ENCODE results near the gene ADISSP.

ADISSP gene

DNA sequence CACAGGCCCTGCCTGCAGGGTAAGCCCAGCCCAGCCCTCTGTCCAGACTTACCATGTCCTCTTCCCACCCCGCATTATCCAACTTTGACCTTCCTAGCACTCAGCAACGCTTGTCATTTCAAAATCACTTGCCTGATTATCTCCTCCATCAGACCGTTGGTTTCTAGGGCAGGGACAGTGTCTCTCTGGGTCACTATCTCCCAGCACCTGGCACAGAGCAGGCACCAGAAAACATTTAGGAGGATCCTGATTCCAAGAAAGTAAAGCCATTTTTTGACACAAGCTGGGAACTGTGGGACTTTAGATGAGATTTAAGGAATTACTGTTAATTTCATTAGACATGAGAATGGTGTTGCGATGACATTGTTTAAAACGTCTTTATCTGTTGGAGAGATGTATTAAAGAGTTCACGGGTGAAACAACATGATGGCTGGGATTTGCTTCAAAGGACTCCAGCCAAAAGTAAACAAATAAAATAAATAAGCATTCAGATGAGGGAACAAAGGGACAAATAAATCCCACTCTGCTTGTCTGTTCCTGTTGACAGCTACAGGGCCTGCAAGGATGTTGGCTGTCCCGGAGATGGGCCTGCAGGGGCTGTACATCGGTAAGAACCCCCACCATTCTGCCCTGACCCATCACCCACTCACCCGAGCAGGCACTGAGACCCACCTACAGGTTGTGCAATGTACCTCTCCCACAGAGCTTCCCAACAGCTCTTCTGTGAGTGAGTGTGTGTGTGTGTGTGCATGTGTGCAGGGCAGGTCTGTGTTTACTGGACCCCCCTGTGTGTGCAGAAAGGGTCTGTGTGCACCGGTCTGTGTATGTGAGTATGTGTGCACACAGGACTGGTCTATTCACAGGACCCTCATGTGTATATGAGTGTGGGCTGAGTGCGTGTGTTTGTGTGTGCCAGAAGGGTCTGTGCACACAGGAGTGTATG lies 29.2 kb downstream of the ADISSP start:
- DNase-seq (ENCODE audit: low read depth in 2 of 2) = no peak

DNA sequence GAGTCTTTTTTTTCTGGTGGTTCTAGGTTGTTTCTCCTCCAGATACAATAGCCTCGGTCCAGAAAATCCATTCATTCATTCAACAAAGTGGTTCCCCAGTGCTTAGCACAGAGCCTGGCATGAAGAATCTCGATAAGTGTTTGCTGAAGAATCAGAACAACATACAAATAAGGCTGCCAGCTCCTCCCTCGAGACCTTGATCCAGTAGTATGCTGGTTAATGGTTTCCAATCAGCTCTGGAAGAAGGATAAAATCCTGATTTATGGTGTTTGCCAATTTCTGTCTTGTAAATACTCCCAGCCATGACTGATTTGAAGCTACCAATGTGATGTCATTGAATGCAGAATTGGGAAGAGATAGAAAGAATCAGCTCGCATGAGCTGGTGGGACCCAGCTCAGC lies 31.8 kb downstream of the ADISSP start:
- no peak for DNase-seq (ENCODE audit: low read depth in 2 of 2)

DNA sequence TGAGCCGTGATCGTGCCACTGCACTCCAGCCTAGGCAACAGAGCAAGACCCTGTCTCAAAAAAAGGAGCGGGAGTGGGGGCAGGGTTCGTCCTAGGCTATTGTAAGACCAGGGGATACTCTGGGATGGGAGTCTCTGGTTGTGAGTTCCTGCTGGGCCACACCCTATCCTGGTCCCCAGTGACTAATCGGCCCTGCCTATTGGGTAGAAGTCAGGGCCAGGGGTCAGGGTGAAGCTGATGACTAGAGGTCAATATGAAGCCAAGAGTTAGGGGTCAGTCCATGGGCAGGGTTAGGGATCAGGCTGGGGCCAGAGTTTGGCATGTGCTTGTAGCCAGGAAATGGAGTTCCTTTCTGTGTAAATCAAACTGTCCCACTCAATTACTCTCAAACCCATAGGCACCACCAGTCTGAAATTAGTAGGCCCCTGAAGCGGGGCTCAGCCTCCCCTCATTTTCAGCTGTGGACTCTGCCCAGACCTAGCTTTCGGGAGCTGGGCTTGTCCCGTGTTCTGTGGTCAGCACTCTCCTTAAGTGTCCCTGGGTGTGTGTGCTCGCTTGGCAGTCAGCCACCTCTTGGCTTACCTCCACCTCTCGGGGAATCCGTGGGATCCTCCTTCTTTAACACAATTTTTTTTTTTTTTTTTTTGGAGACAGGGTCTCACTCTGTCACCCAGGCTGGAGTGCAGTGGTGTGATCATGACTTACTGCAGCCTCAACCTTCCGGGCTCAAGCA lies 33.3 kb downstream of the ADISSP start:
- no peak for DNase-seq (ENCODE audit: low read depth in 2 of 2)

DNA sequence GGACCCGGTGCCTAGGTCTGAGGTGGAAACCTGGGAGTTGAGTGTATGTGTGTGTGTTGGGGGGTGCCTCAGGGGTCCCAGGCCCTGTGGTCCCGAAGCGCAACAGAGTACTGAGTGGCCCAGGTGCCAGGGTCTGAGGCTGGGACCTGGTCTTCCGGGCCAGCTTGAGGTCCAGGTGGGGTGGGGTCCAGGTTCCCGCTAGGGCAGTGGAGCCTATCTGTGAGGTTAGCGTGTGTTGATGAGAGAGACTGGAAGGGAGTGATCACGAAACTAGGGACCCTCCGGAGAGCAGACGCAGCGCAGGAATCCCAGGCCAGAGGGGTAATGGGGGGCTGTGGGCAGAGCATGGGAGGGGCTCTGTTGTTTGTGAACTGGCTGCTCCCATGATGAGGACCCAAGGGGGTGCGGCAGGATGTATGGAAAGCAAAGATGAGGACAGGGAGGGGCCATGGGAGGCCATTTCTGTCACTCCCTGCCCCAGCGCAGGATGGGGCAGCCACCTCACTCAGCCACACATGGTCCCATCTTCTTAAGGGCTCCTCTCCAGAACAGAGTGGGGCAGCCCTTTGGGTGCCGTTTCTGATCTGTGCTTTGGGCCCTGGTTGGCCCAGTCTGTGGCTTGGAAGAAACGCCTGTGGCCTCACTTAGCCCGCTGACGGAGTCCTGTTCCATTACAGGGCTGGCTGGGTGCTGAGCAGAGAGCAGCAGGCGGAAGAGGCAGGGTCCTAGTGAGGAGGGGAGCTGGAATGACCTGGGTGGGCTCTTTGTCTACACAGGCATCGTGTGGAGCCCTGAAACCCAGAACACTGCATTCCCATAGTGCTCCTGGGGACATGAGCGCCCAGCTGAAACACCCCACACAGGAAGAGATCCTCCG lies 34.2 kb downstream of the ADISSP start:
- no peak for DNase-seq (ENCODE audit: low read depth in 2 of 2)

DNA sequence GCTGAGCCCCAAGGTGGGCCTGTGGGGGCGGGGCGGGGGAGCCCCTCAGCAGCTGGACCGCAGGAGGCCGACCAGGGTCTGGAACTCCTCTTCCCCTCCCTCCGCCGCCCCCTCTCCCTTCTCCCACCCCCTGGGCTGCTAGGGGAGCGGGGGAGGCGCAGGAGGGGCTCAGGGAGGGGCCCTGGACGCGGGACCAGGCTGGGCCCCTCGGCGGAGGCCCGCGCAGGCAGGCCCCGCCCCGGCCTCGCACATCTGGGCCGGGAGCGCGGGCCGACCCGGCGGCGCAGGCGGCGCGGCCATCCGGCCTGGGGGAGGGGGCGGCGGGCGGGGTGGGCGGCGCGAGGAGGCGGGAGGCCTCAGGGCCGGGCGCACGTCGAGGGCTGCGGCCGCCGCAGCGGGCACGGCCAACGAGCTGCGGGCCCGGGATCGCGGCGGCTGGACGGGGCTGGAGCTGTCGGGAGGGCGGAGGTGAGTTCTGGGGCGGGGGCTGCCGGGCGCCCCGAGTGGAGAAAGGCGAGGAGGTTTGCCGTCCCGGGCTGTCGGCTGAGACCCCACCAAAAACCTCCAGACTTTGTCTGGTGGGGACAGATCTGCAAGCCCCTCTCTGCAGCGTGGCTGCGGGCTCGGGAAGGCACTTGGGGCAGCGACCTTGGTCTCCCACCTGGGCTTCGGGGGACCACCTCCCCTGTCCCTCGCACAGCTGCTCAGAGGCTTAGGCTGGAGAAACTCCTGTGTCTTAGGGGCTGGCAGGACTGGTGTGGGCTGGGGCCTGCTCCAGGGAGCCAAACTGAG lies 35.0 kb downstream of the ADISSP start, which contains the start of gene HSPA12B:
Gene HSPA12B, plus strand, starts transcription at position 359 of the 792 bp plus-strand sequence. CDS start 5,990 bp downstream, outside the sequence.
- DNase-seq (ENCODE audit: low read depth in 2 of 2) = no peak

DNA sequence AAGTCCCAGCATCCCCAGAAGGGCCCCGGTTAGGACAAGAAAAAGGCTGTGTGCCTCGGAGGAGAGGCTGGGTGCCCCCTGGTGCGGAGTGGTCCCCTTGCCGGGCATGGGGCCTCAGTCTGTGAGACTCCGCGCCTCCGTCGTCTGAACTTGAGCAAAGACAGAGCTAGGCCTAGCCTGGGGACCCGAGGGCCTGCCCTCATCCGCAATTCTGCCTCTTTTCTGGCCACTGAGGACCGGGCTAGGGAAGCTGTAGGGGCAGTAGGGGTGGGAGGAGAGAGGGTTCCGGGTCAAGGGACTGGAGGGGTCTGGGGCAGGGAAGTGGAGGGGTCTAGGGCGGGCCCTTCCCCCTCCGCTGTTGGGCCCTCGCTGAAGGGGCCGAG lies 35.6 kb downstream of the ADISSP start:
- no peak for DNase-seq (ENCODE audit: low read depth in 2 of 2)

DNA sequence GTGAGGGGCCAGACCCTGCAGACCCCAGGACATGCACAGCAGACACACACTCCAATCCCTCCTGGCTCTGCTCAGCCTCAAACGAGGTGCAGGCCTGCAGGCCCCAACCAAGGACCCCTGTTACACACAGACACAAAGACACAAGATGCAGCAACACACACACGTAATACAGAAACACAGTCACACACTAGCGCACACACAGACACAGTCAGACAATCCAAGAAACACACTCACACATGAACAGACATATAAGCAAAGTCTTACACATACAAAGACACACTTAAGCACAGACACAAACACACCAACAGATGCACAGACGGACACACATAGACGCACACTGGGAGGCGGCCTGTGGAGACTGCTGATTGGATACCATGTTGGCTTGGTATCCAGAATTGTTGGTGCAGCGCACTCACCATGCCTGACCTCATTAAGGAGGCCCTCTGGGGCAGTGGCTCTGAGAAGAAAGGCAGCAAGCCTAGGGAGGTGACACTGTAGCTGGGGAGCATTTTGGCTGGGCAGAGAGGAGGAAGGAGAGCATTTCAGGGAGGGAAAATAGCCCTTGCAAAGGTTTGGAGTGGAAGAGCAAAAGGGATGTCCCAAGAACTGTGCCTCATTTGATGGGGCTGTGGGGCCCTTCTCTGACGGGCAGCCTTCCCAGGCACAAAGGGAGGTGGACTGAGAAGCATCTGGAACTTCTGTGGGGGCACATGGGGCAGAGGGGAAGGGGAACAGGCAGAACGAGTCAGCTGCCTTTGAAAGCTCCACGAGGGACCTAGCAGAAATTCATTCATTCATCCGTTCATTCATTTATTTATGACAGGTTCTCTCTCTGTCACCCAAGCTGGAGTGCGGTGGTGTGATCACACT lies 36.5 kb downstream of the ADISSP start:
- no peak for DNase-seq (ENCODE audit: low read depth in 2 of 2)

DNA sequence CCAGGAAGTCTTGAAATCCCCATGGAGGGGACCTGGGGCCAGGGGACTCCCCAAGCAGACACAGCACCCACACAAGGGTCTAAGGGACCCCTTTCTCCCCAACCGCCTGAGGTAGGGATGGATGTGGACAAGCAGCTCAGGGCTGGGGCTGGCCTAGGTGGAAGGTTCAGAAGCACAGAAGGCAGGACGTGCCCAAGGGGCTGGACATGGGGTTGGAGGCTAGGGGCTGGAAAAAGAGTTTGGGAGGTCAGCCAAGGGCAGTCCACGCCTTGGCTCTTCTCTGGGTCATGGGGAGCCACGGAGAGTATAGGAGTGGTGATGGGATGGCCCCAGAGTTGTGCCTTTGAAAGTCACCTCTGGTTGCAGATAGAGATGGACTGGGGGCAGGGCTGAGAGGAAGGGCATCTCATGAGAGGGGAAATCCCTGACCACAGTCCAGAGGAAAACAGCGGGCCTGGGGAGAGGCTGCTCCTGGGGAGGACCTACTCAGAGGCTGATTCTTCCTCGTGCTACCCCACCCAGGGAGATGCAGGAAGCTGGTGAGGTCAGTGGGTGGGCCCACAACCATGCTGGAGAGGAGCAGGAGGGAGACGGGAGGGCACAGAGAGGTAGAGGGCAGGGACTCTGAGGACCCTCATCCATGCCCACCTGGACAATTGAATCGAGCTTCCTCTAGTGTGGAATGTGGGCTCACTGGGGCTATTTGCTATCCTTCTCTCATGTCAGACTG lies 37.6 kb downstream of the ADISSP start:
- no peak for DNase-seq (ENCODE audit: low read depth in 2 of 2)

DNA sequence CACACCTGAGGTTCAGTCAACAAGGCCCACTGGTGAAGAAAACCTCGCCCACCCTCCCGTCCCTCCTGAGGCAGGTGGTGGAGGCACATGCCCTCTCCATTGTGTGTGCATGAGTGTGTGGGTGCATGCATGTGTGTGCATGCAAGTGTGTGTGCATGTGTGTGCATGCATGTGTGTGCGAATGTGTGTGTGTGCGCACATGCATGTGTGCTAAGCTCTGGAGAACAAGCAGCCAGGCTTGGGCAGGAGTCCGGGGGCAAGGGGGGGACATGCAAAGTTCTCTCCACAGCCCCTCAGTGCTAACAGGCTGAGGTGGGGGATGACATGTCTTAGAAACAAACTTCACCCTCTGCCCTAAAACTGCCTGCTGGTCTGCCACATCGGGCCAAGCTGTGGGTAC lies 38.2 kb downstream of the ADISSP start:
- DNase-seq (ENCODE audit: low read depth in 2 of 2) = no peak

DNA sequence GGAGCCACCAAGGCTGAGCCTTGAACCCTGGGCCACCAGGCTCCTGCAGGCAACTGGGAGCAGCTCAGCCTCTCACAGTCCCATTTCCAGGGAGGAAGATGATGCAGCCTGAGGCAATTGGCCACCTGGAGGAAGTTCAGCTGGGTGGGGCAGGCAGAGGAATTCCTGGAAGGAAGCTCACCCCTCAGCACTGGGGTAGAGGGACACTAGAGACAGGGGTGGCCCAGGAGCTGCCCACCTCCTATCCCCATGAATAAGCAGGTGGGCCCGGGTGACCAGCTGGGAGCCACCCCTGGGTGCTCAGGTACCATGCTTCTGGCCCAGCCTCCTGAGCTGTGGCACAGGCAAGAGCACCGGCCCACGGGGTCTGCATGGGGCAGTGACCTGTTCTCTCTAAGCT lies 38.7 kb downstream of the ADISSP start:
- no peak for DNase-seq (ENCODE audit: low read depth in 2 of 2)

DNA sequence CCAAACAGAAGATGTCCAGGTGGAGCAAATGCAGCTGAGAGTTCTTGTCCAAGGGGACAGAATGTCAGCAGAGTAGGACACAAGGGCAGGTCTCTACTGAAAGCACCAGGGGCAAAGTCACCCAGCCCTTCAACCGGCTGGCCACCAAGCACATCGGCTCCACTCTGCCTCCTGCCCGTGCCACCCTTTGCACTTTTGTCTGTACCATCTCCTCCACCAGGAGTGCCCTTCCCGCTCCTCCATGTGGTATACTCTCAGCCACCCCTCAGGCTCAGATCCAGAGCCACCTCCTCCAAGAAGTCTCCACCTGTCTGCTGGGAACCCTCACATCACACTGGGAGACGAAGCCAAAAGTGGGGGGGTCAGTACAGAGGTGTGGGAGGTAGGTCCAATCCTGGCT lies 39.2 kb downstream of the ADISSP start:
- DNase-seq (ENCODE audit: low read depth in 2 of 2) = no peak

DNA sequence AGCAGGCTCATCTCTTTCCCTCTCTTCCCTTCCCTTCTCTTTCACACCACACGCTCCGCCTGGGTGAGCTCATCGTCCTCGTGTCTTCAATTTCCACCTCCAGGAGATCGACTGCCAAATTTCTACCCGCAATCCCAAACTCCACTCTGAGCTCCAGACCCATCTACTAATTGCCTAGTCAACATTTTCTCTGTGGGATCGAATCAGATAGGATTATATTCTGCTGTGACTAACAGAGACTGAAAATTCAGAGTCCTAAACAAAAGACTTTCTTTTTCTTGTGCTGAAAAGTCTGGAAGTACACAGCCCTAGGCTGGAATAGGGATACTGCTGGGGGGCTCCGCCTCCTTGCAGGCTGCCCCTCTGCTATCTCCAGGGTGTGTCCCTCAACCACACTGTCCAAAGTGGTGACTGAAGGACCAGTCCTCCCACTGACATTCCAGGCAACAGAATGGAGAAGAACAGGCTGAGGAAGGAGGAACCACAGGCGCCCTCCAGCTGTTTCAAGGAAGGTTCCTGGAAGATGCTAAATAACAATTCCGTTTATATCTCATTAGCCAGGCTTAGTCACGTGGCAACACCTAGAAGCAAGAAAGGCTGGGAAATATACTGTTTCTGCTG lies 40.0 kb downstream of the ADISSP start:
- no peak for DNase-seq (ENCODE audit: low read depth in 2 of 2)

DNA sequence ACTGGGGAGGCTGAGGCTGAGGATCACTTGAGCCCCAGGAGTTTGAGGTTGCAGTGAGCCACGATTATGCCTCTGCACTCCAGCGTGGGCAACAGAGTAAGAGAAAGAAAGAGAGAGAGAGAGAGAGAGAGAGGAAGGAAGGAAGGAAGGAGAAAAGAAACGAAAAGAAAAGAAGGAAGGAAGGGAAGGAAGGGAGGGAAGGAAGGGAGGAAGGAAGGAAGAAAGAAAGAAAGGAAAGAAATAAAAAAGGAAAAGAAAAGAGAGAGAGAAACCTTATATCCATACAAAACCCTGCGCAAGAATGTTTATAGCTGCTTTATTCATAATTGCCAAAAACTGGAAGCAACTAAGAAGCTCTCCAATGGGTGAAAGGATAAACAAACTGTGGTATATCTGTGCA lies 43.2 kb downstream of the ADISSP start:
- DNase-seq (ENCODE audit: low read depth in 2 of 2) = no peak

DNA sequence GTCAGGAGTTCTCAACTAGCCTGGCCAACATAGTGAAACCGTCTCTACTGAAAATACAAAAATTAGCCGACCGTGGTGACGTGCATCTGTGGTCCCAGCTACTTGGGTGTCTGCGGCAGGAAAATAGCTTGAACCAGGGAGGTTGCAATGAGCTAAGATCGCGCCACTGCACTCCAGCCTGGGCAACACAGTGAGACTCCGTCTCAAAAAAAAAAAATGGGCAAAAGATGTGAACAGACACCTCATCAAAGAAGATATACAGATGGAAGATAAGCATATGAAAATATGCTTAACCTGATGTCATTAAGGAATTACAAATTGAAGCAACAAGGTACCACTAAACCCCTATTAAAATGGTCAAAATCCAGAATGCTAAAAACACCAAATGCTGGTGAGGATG lies 44.3 kb downstream of the ADISSP start:
- DNase-seq (ENCODE audit: low read depth in 2 of 2) = no peak

DNA sequence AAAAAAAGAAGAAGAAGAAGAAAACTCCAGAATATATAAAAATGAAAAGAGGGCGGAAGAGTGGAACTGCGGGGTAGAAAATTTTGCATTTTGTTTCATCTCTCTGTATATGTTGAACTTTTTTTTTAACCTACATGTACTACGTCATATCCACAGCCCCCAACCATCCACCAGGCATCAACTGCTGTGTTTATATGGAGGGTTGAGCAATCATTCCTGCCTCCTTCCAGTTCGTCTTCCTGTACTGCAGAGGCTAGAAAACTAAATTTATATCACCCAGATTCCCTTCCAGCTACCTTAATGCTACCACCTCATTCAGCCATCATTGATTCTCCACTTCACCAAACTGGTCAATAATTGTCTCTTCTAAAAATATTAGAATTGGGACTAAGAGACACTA lies 45.6 kb downstream of the ADISSP start:
- DNase-seq (ENCODE audit: low read depth in 2 of 2) = no peak

DNA sequence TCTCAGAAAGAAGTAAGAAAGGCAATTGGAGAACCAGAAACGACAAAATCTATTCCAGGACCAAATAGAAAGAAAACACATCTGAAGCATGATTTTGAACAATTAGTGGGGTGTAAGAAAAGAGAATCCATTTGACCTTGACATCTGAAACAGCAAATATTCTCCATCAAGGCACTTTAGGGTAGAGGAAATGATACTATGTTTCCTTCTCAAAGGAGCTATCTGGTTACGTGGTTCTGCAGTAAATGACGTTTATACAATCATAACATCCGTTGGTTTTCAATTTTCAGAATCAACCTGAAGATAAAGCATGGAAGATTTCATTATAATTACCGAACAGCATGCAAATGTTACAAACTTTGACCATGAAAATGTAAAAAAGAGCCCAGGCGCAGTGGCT lies 46.9 kb downstream of the ADISSP start:
- DNase-seq (ENCODE audit: low read depth in 2 of 2) = no peak

DNA sequence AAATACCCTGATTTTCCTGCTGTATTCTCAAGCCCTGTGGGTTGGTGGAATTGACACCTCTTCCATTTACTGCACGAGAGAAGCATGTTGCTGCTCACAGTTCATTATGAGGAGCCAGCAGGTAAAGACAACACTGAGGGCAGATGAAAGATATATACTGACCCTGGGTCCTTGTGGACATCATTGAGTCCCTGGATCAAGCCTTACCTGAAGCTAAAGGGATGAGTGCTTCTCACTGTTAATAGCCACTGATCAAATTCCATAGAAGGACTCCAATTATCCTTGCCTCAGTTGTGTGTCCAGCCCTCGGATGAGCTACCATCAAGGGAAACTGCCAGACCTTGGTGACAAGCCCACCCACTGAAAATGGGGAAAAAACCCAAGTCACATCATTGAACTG lies 47.5 kb downstream of the ADISSP start:
- no peak for DNase-seq (ENCODE audit: low read depth in 2 of 2)

DNA sequence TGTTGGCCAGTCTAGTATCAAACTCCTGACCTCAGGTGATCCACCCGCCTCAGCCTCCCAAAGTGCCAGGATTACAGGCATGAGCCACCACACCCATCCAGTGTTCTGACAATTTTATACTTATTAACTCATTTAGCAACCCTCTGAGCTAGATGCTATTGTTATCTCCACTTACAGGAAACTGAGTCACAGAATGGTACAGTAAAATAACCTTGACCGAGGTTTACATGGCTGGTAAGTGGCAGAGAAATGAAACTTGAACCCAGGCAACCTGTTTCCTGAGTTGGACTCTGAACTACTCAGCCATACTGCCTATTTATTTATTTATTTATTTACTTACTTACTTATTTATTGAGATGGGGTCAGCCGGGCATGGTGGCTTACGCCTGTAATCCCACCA lies 48.5 kb downstream of the ADISSP start:
- no peak for DNase-seq (ENCODE audit: low read depth in 2 of 2)

DNA sequence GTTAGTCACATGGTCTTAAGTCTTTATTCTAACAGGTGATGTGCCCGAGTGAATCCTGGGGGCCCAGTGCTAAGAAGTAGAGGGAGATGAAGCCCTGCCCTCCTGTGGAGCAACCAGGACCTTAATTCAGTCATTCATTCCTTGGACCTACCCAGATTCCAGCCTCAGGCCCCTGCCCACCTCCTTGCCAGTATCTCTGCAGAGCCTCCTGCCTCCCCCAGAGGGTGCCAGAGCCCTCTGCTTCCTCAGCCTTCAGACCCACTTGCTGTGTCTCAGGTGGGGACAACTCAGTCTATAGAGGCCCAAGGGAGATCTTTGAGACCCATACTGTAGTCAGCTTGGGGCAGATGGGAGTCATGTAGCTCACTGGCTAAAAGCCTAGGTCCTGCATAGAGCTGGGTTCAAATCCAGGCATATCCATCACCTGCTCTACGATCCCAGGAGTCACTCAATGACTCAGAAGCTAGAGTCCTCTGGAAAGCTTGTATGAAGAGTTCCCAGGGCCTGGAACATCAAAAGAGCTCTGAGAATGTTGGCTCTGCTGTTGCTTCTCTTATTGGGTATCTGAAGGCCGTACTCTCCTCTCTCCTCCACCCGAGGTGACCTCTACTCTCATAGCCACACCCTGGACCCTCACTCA lies 51.2 kb downstream of the ADISSP start:
- peak in 1 of 2 donors; percentile 5 for DNase-seq (ENCODE audit: low read depth in 2 of 2)

Measured in stimulated activated CD8-positive, alpha-beta memory T cell treated with anti-CD3 and anti-CD28 coated beads, Interleukin-7, amount 100 ng/mL, for 4 hours (primary cell).